GM23248 (cell line): ENCODE data around the gene CLCN1. TPM values are rescaled to one million over a fixed set of nuclear protein-coding genes. Genes with fewer than 3 reads are reported as not detected.
A peak's percentile ranks its signal among the peaks of the same experiment; 100 is the strongest.

Experiments used
- DNase-seq: peaks from one replicate; pipeline ENCODE4 v3.0.0-alpha.2; 2015
- H2AFZ ChIP-seq: fragments of 200-600 bp; sonication (generic); 2 replicates; pipeline ENCODE4 v1.6.1; 2016; ENCODE audit warnings: antibody characterized with exemption
- H3F3A ChIP-seq: fragments of 200-600 bp; sonication (generic); 2 replicates; pipeline ENCODE4 v1.6.1; 2016; ENCODE audit warnings: mild to moderate bottlenecking, antibody characterized with exemption, mixed run types; ENCODE audit not compliant: insufficient read depth
- H3K27ac ChIP-seq: fragments of 200-600 bp; sonication (generic); 2 replicates; pipeline ENCODE4 v1.5.1; 2016; ENCODE audit warnings: mild to moderate bottlenecking
- H3K27me3 ChIP-seq: fragments of 200-600 bp; sonication (generic); replicated peaks from 2 replicates; pipeline ENCODE4 v1.6.1; 2016; ENCODE audit warnings: mild to moderate bottlenecking; ENCODE audit not compliant: insufficient read depth
- H3K36me3 ChIP-seq: fragments of 200-600 bp; sonication (generic); 2 replicates; pipeline ENCODE4 v1.6.1; 2016; ENCODE audit warnings: low read depth, mild to moderate bottlenecking
- H3K4me1 ChIP-seq: fragments of 200-600 bp; sonication (generic); 2 replicates; pipeline ENCODE4 v1.6.1; 2016; ENCODE audit warnings: mild to moderate bottlenecking; ENCODE audit not compliant: insufficient read depth
- H3K4me2 ChIP-seq: fragments of 200-600 bp; sonication (generic); one replicate; pipeline ENCODE4 v1.6.1; 2016; ENCODE audit warnings: mild to moderate bottlenecking; ENCODE audit not compliant: unreplicated experiment
- H3K4me3 ChIP-seq: fragments of 200-600 bp; sonication (generic); 2 replicates; pipeline ENCODE4 v1.5.1; 2016; ENCODE audit warnings: mild to moderate bottlenecking
- H3K79me2 ChIP-seq: fragments of 200-600 bp; sonication (generic); 2 replicates; pipeline ENCODE4 v1.6.1; 2016; ENCODE audit warnings: mild to moderate bottlenecking; ENCODE audit not compliant: insufficient read depth
- H3K9ac ChIP-seq: fragments of 200-600 bp; sonication (generic); 2 replicates; pipeline ENCODE4 v1.6.1; 2016; ENCODE audit warnings: mild to moderate bottlenecking
- H3K9me2 ChIP-seq: fragments of 200-600 bp; sonication (generic); 2 replicates; pipeline ENCODE4 v1.6.1; 2016; ENCODE audit warnings: mixed run types, mild to moderate bottlenecking, moderate library complexity; ENCODE audit not compliant: insufficient read depth
- H3K9me3 ChIP-seq: fragments of 200-600 bp; sonication (generic); one replicate; pipeline ENCODE4 v1.6.1; 2017; ENCODE audit warnings: low read depth
- H4K20me1 ChIP-seq: fragments of 200-600 bp; sonication (generic); 2 replicates; pipeline ENCODE4 v1.6.0; 2016; ENCODE audit not compliant: insufficient read depth
- EZH2 ChIP-seq: fragments of 200-600 bp; sonication (generic); IDR thresholded peaks from 2 replicates; pipeline ENCODE4 v1.6.1; 2018; ENCODE audit warnings: antibody characterized with exemption, mild to moderate bottlenecking; ENCODE audit not compliant: insufficient read depth, poor library complexity, severe bottlenecking
- EZH2phosphoT487 ChIP-seq: fragments of 200-600 bp; sonication (generic); IDR thresholded peaks from 2 replicates; pipeline ENCODE4 v1.6.1; 2018; ENCODE audit warnings: antibody characterized with exemption, moderate library complexity, mild to moderate bottlenecking, low read depth; ENCODE audit not compliant: insufficient read depth
- WGBS, 2 experiments: methylation state at CpG; one replicate each; pipeline ENCODE4 v1.1.6; 2015 to 2017; ENCODE audit warnings: low lambda C conversion rate in 2 of 2, low coverage in 1 of 2; ENCODE audit errors: missing lambda C conversion rate in 2 of 2; 5-methylcytosine and 5-hydroxymethylcytosine counted together
- in situ Hi-C: fragments of 300-500 bp; cut with MboI; formaldehyde crosslinking; loops from 2 replicates; pipeline ENCODE4 v1.15.0; 2020
- polyA plus RNA-seq: library from polyadenylated mRNA; unstranded; fragments of >200 nt; fragmentation: Nextera tagmentation; extraction: Ambion mirVana; gene quantifications from 2 replicates; pipeline ENCODE4 v1.2.1, GENCODE V29; 2016
- total RNA-seq: library from RNA; depleted of rRNA; stranded (reverse); fragments of >200 nt; shearing (Covaris generic); gene quantifications from 2 replicates; pipeline ENCODE4 v1.2.3, GENCODE V29; 2014

CLCN1 gene
- total and polyA plus RNA-seq, 2 experiments from 2014 or later = not detected

DNA sequence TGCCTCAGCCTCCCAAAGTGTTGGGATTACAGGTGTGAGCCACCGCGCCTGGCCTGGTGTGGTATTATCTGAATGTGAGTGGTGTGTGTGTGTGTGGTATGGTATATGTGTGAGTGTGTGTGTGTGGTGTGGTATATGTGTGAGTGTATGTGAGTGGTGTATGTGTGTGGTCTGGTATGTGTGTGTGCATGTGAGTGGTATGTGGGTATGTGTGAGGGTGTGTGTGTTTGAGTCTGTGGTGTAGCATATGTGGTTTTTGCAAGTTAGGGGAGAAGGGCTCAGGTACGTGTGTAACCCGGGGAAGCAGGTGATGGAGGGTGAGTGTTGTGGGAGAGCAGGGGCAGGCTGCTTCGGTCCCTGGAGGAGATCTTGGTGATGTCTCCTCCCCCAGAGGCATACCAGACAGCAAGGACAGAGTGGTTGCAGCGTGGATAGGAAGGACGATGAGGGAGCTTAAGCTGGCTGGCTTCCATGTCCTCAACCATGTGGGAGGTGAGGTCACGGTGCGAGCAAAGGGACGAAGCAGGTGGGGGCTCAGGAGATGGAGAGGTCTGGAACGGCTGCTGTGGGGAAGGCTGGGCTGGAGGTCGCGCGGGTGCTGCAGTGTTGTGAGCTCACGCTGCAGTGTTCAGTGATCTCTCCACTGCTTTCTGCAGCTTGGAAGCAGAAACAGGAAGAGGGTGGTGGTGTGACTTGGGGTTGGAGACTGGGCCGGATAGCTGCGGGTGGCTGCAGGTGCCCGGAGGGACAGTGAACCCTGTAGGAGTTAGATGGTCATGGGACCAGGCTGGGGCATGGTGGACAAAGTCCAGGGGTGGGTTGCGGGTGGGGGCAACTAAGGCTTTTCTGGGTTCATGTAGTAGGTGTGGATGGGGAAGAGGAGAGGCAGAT lies 70.2 kb downstream of the CLCN1 start:
- Histone ChIP-seq H3K27ac (peak overlapping the region; percentile 19; the same call in 1 of the 2 replicates), H3K27me3 (no peaks in the 10 kb centered on the region), H4K20me1 (peaks cover 25% of the 10 kb centered on the region), H3K4me1 (peaks cover 40% of the 10 kb centered on the region), H3K9ac (no peak overlapping the region), H3K9me2 (no peaks in the 10 kb centered on the region), H3K4me3 (peak overlapping the region; percentile 20; the same call in 1 of the 2 replicates), H3K36me3 (peaks cover 26% of the 10 kb centered on the region), H3K9me3 (no peaks in the 10 kb centered on the region), H3K4me2 (peak overlapping the region; percentile 30), H3K79me2 (peaks cover 77% of the 10 kb centered on the region), H2AFZ (no peak overlapping the region), H3F3A (peaks cover 75% of the 10 kb centered on the region)
- peak; percentile 19 for DNase-seq
- in situ Hi-C loops = no loop called here
- whole genome bisulfite sequencing, 2 experiments = 90 to 91% methylated on average over 19 of the region's 19 CpGs
- TF ChIP-seq EZH2phosphoT487 (no peak), EZH2 (no peak)

GRCh38 chr7:143387156-143387975 lies 71.5 kb downstream of the CLCN1 start:
- DNase-seq = peak; percentile 16
- H3K4me2 ChIP-seq = no peak overlapping the region
- in situ Hi-C loops = no loop called here
- H3K9me2 ChIP-seq = no peaks in the 10 kb centered on the region
- peaks cover 31% of the 10 kb centered on the region for H3K36me3 ChIP-seq
- no peak for TF ChIP-seq EZH2
- no peak for TF ChIP-seq EZH2phosphoT487
- H4K20me1 ChIP-seq = peaks cover 25% of the 10 kb centered on the region
- peaks cover 66% of the 10 kb centered on the region for H3K79me2 ChIP-seq
- no peak overlapping the region for H3K4me3 ChIP-seq
- H3K27me3 ChIP-seq = no peaks in the 10 kb centered on the region
- H3K4me1 ChIP-seq = peaks cover 52% of the 10 kb centered on the region
- H3K27ac ChIP-seq = 0 out of 2 replicates have a peak overlapping the region, but pooled peaks have one; percentile 2
- WGBS, 2 experiments = 82 to 85% methylated on average over 21 to 23 of the region's 23 CpGs
- no peak overlapping the region for H3K9ac ChIP-seq
- H2AFZ ChIP-seq = no peak overlapping the region
- H3K9me3 ChIP-seq = no peaks in the 10 kb centered on the region
- H3F3A ChIP-seq = peaks cover 86% of the 10 kb centered on the region

- H3K9ac ChIP-seq = no peak overlapping the region
- peaks cover 56% of the 10 kb centered on the region for H3K4me1 ChIP-seq
- no peak overlapping the region for H2AFZ ChIP-seq
- H3K36me3 ChIP-seq = peaks cover 30% of the 10 kb centered on the region
- H4K20me1 ChIP-seq = peaks cover 25% of the 10 kb centered on the region
- no peak for DNase-seq
- WGBS, 2 experiments = 73 to 80% methylated on average over 7 to 10 of the region's 10 CpGs
- peaks cover 59% of the 10 kb centered on the region for H3K79me2 ChIP-seq
- H3K4me2 ChIP-seq = no peak overlapping the region
- no peak overlapping the region for H3K4me3 ChIP-seq
- no peak overlapping the region for H3K27ac ChIP-seq
- no peak for TF ChIP-seq EZH2
- no peak for TF ChIP-seq EZH2phosphoT487
- no peaks in the 10 kb centered on the region for H3K9me3 ChIP-seq
- no peaks in the 10 kb centered on the region for H3K9me2 ChIP-seq
- in situ Hi-C loops = no loop called here
- no peaks in the 10 kb centered on the region for H3K27me3 ChIP-seq
- H3F3A ChIP-seq = peaks cover 93% of the 10 kb centered on the region
Measured at GRCh38 chr7:143388051-143388450, 72.1 kb downstream of the CLCN1 start.

DNA sequence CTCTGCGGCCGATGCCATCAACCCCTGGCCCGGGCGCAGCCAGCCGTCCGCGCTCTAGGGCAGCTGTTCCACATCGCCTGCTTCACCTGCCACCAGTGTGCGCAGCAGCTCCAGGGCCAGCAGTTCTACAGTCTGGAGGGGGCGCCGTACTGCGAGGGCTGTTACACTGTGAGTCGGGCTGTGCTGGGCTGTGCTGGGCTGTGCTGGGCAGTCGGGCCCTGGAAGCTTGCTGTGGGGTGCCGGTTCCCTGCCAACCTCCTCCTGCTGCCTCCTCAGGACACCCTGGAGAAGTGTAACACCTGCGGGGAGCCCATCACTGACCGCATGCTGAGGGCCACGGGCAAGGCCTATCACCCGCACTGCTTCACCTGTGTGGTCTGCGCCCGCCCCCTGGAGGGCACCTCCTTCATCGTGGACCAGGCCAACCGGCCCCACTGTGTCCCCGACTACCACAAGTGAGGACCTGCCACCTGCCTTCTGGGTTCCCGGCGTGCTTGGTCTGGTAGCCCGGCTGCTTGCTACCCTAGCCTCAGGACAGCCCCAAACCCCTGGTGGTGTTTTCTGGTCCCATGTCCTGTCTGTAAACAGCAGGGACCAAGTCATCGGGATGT lies 72.7 kb downstream of the CLCN1 start:
- TF ChIP-seq EZH2phosphoT487 = no peak
- no peak for TF ChIP-seq EZH2
- H3F3A ChIP-seq = peaks cover 93% of the 10 kb centered on the region
- H3K27me3 ChIP-seq = no peaks in the 10 kb centered on the region
- no peak overlapping the region for H3K4me2 ChIP-seq
- DNase-seq = peak; percentile 19
- H3K9me2 ChIP-seq = no peaks in the 10 kb centered on the region
- 0 out of 2 replicates have a peak overlapping the region, but pooled peaks have one; percentile 79 for H3K27ac ChIP-seq
- H3K79me2 ChIP-seq = peaks cover 54% of the 10 kb centered on the region
- peaks cover 25% of the 10 kb centered on the region for H4K20me1 ChIP-seq
- no peak overlapping the region for H3K9ac ChIP-seq
- 96% methylated on average over 24 to 28 of the region's 28 CpGs for WGBS, 2 experiments
- H3K4me1 ChIP-seq = peaks cover 53% of the 10 kb centered on the region
- H3K36me3 ChIP-seq = peaks cover 30% of the 10 kb centered on the region
- in situ Hi-C loops = no loop called here
- H3K9me3 ChIP-seq = no peaks in the 10 kb centered on the region
- no peak overlapping the region for H2AFZ ChIP-seq
- H3K4me3 ChIP-seq = no peak overlapping the region
